HG03025 (cell line): ENCODE results near the gene CHERP.
"Not testable (repeated sequence)": the region's sequence is repeated elsewhere in the genome, so short reads cannot be mapped to it uniquely, and the experiment has no call there.

ENCODE experiments used
- ATAC-seq: cut with Tn5 transposase; IDR thresholded peaks from one replicate; pipeline ENCODE4 v1.9.1; 2021; ENCODE audit warnings: mild to moderate bottlenecking, moderate library complexity; ENCODE audit not compliant: unreplicated experiment, low FRiP score

CHERP gene

GRCh38 chr19:16576690-16577530 is 34.7 kb upstream of the CHERP start:
- ATAC-seq, result no peak

GRCh38 chr19:16575861-16576689 is 33.8 kb upstream of the CHERP start:
- no peak for ATAC-seq

GRCh38 chr19:16575282-16575681 is 33.0 kb upstream of the CHERP start:
- ATAC-seq, result no peak

- ATAC-seq, result no peak
Measured at GRCh38 chr19:16573925-16574324, 31.7 kb upstream of the CHERP start.

GRCh38 chr19:16573296-16573695 is 31.1 kb upstream of the CHERP start:
- ATAC-seq, result no peak

GRCh38 chr19:16572332-16573211 is 30.3 kb upstream of the CHERP start, which contains the start of gene SLC35E1:
TSS of gene SLC35E1 (minus strand) at chr19:16572415. CDS start at chr19:16572364, 51 bp downstream.
- ATAC-seq, result peak; percentile 76

- peak; percentile 24 for ATAC-seq
Measured at GRCh38 chr19:16571822-16572331, 29.6 kb upstream of the CHERP start.

GRCh38 chr19:16571283-16571682 is 29.0 kb upstream of the CHERP start:
- ATAC-seq, result peak; percentile 4

GRCh38 chr19:16569609-16570320 is 27.5 kb upstream of the CHERP start:
- ATAC-seq, result no peak

GRCh38 chr19:16566702-16567101 is 24.5 kb upstream of the CHERP start:
- ATAC-seq, result no peak

GRCh38 chr19:16566161-16566560 is 23.9 kb upstream of the CHERP start:
- ATAC-seq, result no peak

GRCh38 chr19:16564842-16565241 is 22.6 kb upstream of the CHERP start:
- ATAC-seq, result no peak

- ATAC-seq, result no peak
Measured at GRCh38 chr19:16562608-16563025, 20.4 kb upstream of the CHERP start.

- ATAC-seq, result no peak
Measured at GRCh38 chr19:16561382-16561781, 19.1 kb upstream of the CHERP start.

GRCh38 chr19:16559780-16560276 is 17.6 kb upstream of the CHERP start:
- no peak for ATAC-seq

- ATAC-seq, result no peak
Measured at GRCh38 chr19:16554776-16555175, 12.5 kb upstream of the CHERP start.

- not testable (repeated sequence) for ATAC-seq
Measured at GRCh38 chr19:16551902-16552301, 9.7 kb upstream of the CHERP start.

GRCh38 chr19:16548956-16549355 is 6.7 kb upstream of the CHERP start:
- ATAC-seq, result no peak

- no peak for ATAC-seq
Measured at GRCh38 chr19:16544473-16545231, 2.4 kb upstream of the CHERP start.
